HG02852 (cell line): ENCODE measurements around the gene KCNS1.

Experiments
- ATAC-seq: cut with Tn5 transposase; IDR thresholded peaks from one replicate; pipeline ENCODE4 v1.9.1; 2021; ENCODE audit warnings: mild to moderate bottlenecking, moderate library complexity; ENCODE audit not compliant: unreplicated experiment

The KCNS1 gene

GRCh38 chr20:45051204-45052060, 49.5 kb downstream of the KCNS1 start:
- ATAC-seq: no peak

- ATAC-seq: no peak
These were observed 50.9 kb downstream of the KCNS1 start for GRCh38 chr20:45049904-45050471.

- no peak for ATAC-seq
These were observed 51.5 kb downstream of the KCNS1 start for GRCh38 chr20:45049438-45049837.

GRCh38 chr20:45047581-45048119, 53.3 kb downstream of the KCNS1 start:
- ATAC-seq: no peak

- ATAC-seq: no peak
These were observed 56.3 kb downstream of the KCNS1 start for GRCh38 chr20:45044601-45045000.

- no peak for ATAC-seq
These were observed 56.8 kb downstream of the KCNS1 start for GRCh38 chr20:45044084-45044573.

GRCh38 chr20:45042978-45043377, 57.9 kb downstream of the KCNS1 start:
- no peak for ATAC-seq
